Measurements from ENCODE around the gene TICAM1. TPM values are rescaled to one million over a fixed set of nuclear protein-coding genes. Genes with fewer than 3 reads are reported as not detected.

TICAM1 gene
- total and polyA plus RNA-seq, 2 of the 13 experiments (the other 11 are each of a cell fraction or from before 2014, with no cell fraction given) = 0.33 to 0.95 TPM

GRCh38 chr19:4829001-4829712 is 2.4 kb downstream of the TICAM1 start (continued):
- TF ChIP-seq ZFX (CRISPR knock-in tag; IDR thresholded peaks at IDR 0.05; ENCODE audit: low read depth) (peak; percentile 26; the same call in 1 of the 2 replicates), KAT8 (CRISPR knock-in tag; IDR thresholded peaks at IDR 0.05) (peak; percentile 40; the same call in 1 of the 2 replicates), MAF1 (CRISPR knock-in tag; IDR thresholded peaks at IDR 0.05; ENCODE audit: borderline replicate concordance) (no peak), HNRNPLL (IDR thresholded peaks at IDR 0.05; ENCODE audit: low read depth, low read length, poor library complexity, severe bottlenecking) (no peak), KLF13 (CRISPR knock-in tag; IDR thresholded peaks at IDR 0.05) (no peak), NR2F2 (IDR thresholded peaks at IDR 0.05; ENCODE audit: borderline replicate concordance, low read depth) (no peak), CTCF (CRISPR knock-in tag; IDR thresholded peaks at IDR 0.05) (peak; percentile 62), SNAPC5 (CRISPR knock-in tag; IDR thresholded peaks at IDR 0.05; ENCODE audit: borderline replicate concordance) (no peak), ELF3 (CRISPR knock-in tag; IDR thresholded peaks at IDR 0.05) (peak; percentile 45; the same call in 1 of the 2 replicates), CC2D1A (CRISPR knock-in tag; IDR thresholded peaks at IDR 0.05) (no peak), ZNF746 (CRISPR knock-in tag; IDR thresholded peaks at IDR 0.05) (no peak), ZBTB7B (CRISPR knock-in tag; IDR thresholded peaks at IDR 0.05) (0 out of 2 replicates have a peak, but pooled peaks have one; percentile 37), MED1 (CRISPR knock-in tag; IDR thresholded peaks at IDR 0.05) (0 out of 2 replicates have a peak, but pooled peaks have one; percentile 25), ZNF343 (CRISPR knock-in tag; IDR thresholded peaks at IDR 0.05) (no peak), ZNF598 (CRISPR knock-in tag; IDR thresholded peaks at IDR 0.05; ENCODE audit: borderline replicate concordance) (no peak), PATZ1 (CRISPR knock-in tag; IDR thresholded peaks at IDR 0.05) (peak; percentile 51; the same call in 1 of the 2 replicates)
- TF ChIP-seq, protein P1, sequence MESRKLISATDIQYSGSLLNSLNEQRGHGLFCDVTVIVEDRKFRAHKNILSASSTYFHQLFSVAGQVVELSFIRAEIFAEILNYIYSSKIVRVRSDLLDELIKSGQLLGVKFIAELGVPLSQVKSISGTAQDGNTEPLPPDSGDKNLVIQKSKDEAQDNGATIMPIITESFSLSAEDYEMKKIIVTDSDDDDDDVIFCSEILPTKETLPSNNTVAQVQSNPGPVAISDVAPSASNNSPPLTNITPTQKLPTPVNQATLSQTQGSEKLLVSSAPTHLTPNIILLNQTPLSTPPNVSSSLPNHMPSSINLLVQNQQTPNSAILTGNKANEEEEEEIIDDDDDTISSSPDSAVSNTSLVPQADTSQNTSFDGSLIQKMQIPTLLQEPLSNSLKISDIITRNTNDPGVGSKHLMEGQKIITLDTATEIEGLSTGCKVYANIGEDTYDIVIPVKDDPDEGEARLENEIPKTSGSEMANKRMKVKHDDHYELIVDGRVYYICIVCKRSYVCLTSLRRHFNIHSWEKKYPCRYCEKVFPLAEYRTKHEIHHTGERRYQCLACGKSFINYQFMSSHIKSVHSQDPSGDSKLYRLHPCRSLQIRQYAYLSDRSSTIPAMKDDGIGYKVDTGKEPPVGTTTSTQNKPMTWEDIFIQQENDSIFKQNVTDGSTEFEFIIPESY (CRISPR knock-in tag; IDR thresholded peaks at IDR 0.05) = 0 out of 2 replicates have a peak, but pooled peaks have one; percentile 40
- TF ChIP-seq, protein P2, sequence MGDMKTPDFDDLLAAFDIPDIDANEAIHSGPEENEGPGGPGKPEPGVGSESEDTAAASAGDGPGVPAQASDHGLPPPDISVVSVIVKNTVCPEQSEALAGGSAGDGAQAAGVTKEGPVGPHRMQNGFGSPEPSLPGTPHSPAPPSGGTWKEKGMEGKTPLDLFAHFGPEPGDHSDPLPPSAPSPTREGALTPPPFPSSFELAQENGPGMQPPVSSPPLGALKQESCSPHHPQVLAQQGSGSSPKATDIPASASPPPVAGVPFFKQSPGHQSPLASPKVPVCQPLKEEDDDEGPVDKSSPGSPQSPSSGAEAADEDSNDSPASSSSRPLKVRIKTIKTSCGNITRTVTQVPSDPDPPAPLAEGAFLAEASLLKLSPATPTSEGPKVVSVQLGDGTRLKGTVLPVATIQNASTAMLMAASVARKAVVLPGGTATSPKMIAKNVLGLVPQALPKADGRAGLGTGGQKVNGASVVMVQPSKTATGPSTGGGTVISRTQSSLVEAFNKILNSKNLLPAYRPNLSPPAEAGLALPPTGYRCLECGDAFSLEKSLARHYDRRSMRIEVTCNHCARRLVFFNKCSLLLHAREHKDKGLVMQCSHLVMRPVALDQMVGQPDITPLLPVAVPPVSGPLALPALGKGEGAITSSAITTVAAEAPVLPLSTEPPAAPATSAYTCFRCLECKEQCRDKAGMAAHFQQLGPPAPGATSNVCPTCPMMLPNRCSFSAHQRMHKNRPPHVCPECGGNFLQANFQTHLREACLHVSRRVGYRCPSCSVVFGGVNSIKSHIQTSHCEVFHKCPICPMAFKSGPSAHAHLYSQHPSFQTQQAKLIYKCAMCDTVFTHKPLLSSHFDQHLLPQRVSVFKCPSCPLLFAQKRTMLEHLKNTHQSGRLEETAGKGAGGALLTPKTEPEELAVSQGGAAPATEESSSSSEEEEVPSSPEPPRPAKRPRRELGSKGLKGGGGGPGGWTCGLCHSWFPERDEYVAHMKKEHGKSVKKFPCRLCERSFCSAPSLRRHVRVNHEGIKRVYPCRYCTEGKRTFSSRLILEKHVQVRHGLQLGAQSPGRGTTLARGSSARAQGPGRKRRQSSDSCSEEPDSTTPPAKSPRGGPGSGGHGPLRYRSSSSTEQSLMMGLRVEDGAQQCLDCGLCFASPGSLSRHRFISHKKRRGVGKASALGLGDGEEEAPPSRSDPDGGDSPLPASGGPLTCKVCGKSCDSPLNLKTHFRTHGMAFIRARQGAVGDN (CRISPR knock-in tag; IDR thresholded peaks at IDR 0.05) = no peak

Data from HepG2 (cell line).